ENCODE results near the gene OR10G4. TPM values are rescaled to one million over a fixed set of nuclear protein-coding genes. Genes with fewer than 3 reads are reported as not detected.

OR10G4 gene, protein sequence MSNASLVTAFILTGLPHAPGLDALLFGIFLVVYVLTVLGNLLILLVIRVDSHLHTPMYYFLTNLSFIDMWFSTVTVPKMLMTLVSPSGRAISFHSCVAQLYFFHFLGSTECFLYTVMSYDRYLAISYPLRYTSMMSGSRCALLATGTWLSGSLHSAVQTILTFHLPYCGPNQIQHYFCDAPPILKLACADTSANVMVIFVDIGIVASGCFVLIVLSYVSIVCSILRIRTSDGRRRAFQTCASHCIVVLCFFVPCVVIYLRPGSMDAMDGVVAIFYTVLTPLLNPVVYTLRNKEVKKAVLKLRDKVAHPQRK
- total RNA-seq (2022) (not detected in 2 replicates), Bru-seq, nascent RNA (not detected), BruChase-seq, experiment 1, labeled RNA remaining after a 6-hour chase (not detected), BruChase-seq, experiment 2, labeled RNA remaining after a 2-hour chase (not detected)
- long read RNA-seq = 0 reads

DNA sequence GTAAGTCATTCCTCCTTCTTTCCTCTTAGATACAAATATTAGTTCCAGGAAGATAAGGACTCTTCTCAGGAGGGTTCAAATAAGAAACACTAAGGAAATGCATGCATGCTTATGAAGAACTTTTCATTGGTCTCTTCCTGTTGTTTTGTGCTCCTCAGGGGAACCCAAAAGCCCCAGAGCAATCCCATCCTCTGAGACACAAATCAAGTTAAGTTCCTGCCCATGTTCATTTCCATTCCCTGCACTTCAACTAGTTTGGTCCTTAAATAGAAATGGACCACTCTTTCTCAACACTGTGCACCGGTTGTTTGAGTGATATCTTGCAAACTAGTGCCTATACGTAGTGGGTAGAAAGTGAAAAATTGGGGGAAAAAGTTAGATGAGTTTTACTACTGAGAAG lies at the start of gene OR10G4:
OR10G4 (plus strand) TSS at position 301 of the 400 bp plus-strand sequence. CDS start 2,578 bp downstream, outside the sequence.
- Mint-ChIP-seq H3K4me1 (ENCODE audit: low read depth, unreplicated experiment) (no peaks in the 10 kb centered on the region), H3K27ac (ENCODE audit: unreplicated experiment) (no peak within 1 kb of the TSS), H3K36me3 (ENCODE audit: insufficient read depth, unreplicated experiment) (no peaks in the 10 kb centered on the region), H3K9me3 (ENCODE audit: low read depth, unreplicated experiment) (no peaks in the 10 kb centered on the region), H3K4me3 (ENCODE audit: low read depth, unreplicated experiment) (no peak within 1 kb of the TSS), H3K27me3 (ENCODE audit: unreplicated experiment) (no peaks in the 10 kb centered on the region)
- TF ChIP-seq, protein P1, sequence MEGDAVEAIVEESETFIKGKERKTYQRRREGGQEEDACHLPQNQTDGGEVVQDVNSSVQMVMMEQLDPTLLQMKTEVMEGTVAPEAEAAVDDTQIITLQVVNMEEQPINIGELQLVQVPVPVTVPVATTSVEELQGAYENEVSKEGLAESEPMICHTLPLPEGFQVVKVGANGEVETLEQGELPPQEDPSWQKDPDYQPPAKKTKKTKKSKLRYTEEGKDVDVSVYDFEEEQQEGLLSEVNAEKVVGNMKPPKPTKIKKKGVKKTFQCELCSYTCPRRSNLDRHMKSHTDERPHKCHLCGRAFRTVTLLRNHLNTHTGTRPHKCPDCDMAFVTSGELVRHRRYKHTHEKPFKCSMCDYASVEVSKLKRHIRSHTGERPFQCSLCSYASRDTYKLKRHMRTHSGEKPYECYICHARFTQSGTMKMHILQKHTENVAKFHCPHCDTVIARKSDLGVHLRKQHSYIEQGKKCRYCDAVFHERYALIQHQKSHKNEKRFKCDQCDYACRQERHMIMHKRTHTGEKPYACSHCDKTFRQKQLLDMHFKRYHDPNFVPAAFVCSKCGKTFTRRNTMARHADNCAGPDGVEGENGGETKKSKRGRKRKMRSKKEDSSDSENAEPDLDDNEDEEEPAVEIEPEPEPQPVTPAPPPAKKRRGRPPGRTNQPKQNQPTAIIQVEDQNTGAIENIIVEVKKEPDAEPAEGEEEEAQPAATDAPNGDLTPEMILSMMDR (IDR thresholded peaks at IDR 0.05; ENCODE audit: unreplicated experiment) = no peak
- CTCF ChIA-PET = no interaction called here
- intact Hi-C loops (cut with micrococcal nuclease; ENCODE audit: unreplicated experiment) = no loop called here
- BruUV-seq (replicated peaks) = no TSS peak
- DNase-seq = no peak

DNA sequence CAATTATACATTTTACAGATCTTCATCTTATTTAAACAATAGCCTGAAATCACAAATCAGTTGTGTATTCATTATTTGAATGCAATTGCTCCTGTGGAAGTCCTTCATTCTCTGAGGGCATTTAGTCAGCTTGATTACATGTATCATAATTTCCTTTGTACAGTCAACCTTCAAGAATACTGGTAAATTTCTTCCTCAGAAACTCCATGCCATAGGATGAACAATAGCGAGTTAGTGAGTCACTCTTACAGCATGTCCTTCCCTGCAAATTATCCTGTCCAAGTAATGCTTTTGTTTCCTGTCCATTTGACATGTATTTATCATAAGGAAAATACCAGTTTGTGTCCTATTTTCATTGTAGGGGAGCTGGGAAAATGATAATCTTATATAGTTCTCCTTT lies 39.0 kb upstream of the OR10G4 start:
- H3K4me3 Mint-ChIP-seq (ENCODE audit: low read depth, unreplicated experiment) = no peak overlapping the region
- no peak for DNase-seq
- peaks cover 5% of the 10 kb centered on the region for H3K9me3 Mint-ChIP-seq (ENCODE audit: low read depth, unreplicated experiment)
- no peaks in the 10 kb centered on the region for H3K4me1 Mint-ChIP-seq (ENCODE audit: low read depth, unreplicated experiment)
- H3K27ac Mint-ChIP-seq (ENCODE audit: unreplicated experiment) = no peak overlapping the region
- TF ChIP-seq, protein P1 (IDR thresholded peaks at IDR 0.05; ENCODE audit: unreplicated experiment) = no peak
- H3K36me3 Mint-ChIP-seq (ENCODE audit: insufficient read depth, unreplicated experiment) = no peaks in the 10 kb centered on the region
- CTCF ChIA-PET = no interaction called here
- intact Hi-C loops (cut with micrococcal nuclease; ENCODE audit: unreplicated experiment) = no loop called here
- no peaks in the 10 kb centered on the region for H3K27me3 Mint-ChIP-seq (ENCODE audit: unreplicated experiment)
- no TSS peak for BruUV-seq (replicated peaks)

DNA sequence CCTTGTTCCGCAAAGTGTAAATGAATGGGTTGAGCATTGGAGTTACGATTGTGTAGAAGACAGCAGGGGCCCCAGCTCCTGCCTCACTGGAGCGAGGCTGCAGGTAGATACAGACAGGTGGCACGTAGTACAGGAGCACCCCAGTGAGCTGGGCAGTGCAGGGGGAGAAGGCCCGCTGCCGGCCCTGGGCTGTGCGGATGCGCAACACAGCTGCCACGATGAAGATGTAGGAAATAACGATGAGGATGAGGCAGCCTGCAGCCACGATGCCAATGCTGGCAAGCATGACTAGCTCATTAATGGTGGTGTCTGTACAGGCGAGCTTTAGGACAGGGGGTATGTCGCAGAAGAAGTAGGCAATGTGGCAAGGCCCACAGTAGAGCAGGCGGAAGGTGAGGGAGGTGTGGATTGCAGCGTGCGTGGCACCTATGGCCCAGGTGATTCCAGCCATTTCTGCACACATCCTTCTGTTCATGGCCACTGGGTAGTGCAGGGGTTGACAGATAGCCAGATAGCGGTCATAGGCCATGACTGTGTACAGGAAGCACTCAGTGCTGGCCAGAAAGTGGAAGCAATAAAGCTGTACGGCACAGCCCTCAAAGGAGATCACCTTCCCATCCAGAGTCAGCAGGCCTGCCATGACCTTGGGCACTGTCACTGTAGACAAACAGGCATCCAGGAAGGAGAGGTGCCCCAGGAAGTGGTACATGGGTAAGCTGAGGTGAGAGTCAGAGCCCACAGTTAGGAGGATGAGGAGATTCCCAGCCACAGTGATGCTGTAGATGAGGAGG lies 35.8 kb upstream of the OR10G4 start:
- no peak for DNase-seq
- Mint-ChIP-seq H3K4me3 (ENCODE audit: low read depth, unreplicated experiment) (no peak overlapping the region), H3K27me3 (ENCODE audit: unreplicated experiment) (no peaks in the 10 kb centered on the region), H3K36me3 (ENCODE audit: insufficient read depth, unreplicated experiment) (no peaks in the 10 kb centered on the region), H3K4me1 (ENCODE audit: low read depth, unreplicated experiment) (no peaks in the 10 kb centered on the region), H3K27ac (ENCODE audit: unreplicated experiment) (no peak overlapping the region), H3K9me3 (ENCODE audit: low read depth, unreplicated experiment) (peaks cover 5% of the 10 kb centered on the region)
- TF ChIP-seq, protein P1 (IDR thresholded peaks at IDR 0.05; ENCODE audit: unreplicated experiment) = no peak
- intact Hi-C loops (cut with micrococcal nuclease; ENCODE audit: unreplicated experiment) = no loop called here
- no TSS peak for BruUV-seq (replicated peaks)
- CTCF ChIA-PET = no interaction called here

DNA sequence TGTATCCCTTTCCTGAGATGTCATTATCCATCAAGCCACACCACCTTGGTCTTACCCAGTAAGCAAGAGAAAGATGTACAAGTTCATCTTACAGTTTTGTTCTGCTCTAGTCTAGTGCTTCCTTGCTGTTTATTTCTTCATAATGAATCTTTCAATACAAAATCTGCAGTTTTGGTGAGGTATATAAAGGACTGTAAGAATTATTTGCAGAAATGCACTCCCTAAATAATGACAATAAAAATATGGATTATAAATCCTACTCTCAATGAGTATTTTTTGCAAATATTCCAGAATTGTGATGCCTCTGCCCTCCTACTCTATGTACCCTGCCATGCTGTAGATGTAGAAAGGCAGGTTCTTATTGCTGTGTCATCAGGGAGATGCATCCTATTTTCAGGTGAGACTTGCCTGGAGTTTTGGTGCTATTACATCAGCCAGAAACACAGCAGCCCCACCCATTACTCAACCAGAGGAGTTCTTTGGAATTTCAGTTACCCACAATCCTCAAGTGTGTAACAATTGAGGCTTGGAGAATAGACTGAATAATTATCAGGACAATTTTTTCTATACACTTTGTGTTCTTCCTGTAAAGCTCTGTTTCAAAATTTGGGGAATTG lies 35.0 kb upstream of the OR10G4 start, which contains the start of gene OR10S1:
OR10S1 (minus strand) TSS at position 51 of the 617 bp plus-strand sequence. CDS start 117 bp downstream, outside the sequence.
- Mint-ChIP-seq H3K27me3 (ENCODE audit: unreplicated experiment) (no peaks in the 10 kb centered on the region), H3K27ac (ENCODE audit: unreplicated experiment) (no peak within 1 kb of the TSS), H3K36me3 (ENCODE audit: insufficient read depth, unreplicated experiment) (no peaks in the 10 kb centered on the region), H3K4me1 (ENCODE audit: low read depth, unreplicated experiment) (no peaks in the 10 kb centered on the region), H3K4me3 (ENCODE audit: low read depth, unreplicated experiment) (no peak within 1 kb of the TSS), H3K9me3 (ENCODE audit: low read depth, unreplicated experiment) (peaks cover 8% of the 10 kb centered on the region)
- no peak for DNase-seq
- CTCF ChIA-PET = no interaction called here
- BruUV-seq (replicated peaks) = no TSS peak
- intact Hi-C loops (cut with micrococcal nuclease; ENCODE audit: unreplicated experiment) = no loop called here
- TF ChIP-seq, protein P1 (IDR thresholded peaks at IDR 0.05; ENCODE audit: unreplicated experiment) = no peak

All from Calu3 (cell line).